GM18499 (cell line): ENCODE results near the gene CLK3.
"Not testable (repeated sequence)": the region's sequence is repeated elsewhere in the genome, so short reads cannot be mapped to it uniquely, and the experiment has no call there.

Experiments
- ATAC-seq: cut with Tn5 transposase; IDR thresholded peaks from one replicate; pipeline ENCODE4 v1.9.1; 2021; ENCODE audit warnings: moderate number of reproducible peaks; ENCODE audit not compliant: insufficient read depth, unreplicated experiment

The CLK3 gene

GRCh38 chr15:74619916-74620635 lies 4.4 kb downstream of the CLK3 start:
- no peak for ATAC-seq

- no peak for ATAC-seq
These were observed 5.3 kb downstream of the CLK3 start for GRCh38 chr15:74620636-74621545.

- ATAC-seq = no peak
These were observed 5.9 kb downstream of the CLK3 start for GRCh38 chr15:74621546-74621920.

- ATAC-seq = no peak
These were observed 6.3 kb downstream of the CLK3 start for GRCh38 chr15:74621936-74622335.

GRCh38 chr15:74622758-74623157 lies 7.1 kb downstream of the CLK3 start:
- no peak for ATAC-seq

DNA sequence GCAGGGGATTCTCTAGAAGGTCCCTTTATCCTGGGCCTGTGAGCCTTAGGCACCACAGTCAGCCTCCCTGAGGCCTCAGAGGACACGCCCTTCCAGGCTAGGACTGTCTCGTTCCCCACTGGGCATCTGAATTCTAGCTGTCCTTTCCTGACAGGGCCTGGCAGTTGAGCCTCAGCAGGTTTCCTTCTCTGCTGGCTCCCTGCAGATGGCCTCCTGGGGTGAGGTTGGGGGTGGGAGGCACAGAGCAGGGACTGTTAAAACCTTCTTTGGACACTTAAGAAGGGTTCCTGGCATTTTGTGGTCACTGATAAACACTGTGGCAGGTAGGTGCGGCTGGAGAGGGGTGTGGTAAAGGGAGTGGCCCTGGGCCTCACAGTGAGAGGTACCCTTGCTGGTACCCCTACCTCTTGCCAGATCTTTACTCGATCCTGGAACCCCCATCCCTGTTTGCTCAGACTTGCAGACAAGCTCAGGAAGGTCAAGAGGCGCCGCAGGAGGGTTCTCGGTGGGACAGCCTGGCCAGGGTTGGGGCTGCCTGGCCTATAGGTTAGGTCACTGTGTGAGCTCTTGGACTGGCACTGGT lies 8.5 kb downstream of the CLK3 start:
- ATAC-seq = no peak

DNA sequence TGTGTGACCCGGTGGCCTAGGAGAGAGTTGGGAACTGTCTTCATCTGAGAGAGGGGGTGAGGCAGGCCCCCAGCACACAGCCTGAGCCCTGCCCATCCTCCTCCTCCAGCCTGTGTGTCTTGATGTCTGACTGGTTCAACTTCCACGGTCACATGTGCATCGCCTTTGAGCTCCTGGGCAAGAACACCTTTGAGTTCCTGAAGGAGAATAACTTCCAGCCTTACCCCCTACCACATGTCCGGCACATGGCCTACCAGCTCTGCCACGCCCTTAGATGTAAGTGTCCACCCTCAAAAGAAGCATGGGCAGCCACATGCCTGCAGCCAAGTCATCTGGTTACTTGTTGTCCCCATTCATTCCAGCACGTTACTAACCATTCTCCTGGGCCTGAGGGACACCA lies 10.1 kb downstream of the CLK3 start:
- ATAC-seq = no peak

GRCh38 chr15:74626336-74626735 lies 10.7 kb downstream of the CLK3 start:
- no peak for ATAC-seq

DNA sequence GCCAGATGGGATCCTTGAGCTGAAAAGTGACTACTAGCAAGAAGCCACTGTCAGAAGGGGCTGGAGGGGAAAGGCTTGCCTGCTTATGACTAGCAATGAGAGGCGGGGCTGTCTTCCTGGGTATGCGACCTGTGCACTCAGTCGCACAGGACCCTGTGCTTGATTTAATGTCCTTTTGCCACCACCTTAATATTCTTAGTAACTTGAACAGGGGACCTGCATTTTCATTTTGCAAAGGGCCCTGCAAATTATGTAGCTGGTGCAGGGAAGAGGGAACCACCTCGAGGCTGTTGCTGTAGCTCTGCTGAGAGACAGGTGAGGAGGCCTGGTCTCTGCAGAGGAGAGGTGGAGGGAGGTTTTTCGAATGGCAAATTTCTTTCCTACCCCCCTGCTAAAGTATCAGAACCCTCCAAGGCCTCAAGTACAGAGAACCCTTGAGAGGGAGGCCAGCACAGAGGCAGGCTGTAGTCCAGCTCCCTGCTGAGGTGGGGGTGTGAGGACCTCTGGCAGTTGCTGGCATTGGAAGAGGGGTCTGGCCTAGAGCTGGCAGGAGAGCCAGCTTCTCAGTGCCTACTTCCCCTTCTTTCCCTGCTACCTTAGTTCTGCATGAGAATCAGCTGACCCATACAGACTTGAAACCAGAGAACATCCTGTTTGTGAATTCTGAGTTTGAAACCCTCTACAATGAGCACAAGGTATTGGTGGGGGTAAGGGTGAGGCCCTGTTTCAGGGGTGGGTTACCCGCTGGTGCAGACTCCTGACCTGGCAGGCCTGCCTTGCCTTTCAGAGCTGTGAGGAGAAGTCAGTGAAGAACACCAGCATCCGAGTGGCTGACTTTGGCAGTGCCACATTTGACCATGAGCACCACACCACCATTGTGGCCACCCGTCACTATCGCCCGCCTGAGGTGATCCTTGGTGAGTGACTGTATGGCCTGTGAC lies 11.4 kb downstream of the CLK3 start:
- no peak for ATAC-seq

DNA sequence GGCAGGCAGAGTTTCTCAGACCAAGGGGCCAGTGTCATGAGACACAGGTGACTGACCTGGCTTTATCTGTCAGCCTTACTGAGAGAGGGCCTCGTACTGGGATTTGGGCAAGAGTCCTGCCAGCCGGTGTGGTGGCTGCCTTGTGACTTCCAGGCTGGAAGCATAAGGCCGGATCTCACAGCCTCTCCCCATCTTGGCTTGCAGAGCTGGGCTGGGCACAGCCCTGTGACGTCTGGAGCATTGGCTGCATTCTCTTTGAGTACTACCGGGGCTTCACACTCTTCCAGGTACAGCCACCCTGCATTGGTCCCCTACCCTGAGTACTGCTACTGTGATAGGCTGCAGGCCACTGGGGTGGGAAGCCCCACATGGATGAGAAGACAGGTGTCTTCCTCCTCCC lies 12.1 kb downstream of the CLK3 start:
- no peak for ATAC-seq

DNA sequence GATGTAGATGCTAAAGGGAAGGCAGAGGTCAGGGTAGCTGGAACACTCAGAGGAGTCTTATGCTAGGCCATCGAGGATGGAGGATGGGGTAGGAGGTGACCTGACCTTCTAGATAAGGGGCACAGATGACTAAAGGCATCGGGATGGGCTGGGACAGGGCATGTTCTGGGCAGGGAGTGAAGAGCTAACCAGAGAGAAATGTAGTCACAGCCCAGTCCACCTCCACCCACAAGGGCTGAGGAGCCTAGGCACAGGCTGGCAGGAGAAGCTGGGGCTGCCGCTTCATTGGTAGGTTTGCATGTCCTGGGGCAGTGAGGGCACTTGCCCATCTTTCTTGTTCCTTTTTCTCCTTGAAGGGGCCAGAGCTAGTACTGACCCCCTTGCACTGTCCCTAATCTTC lies 12.6 kb downstream of the CLK3 start:
- ATAC-seq = no peak

DNA sequence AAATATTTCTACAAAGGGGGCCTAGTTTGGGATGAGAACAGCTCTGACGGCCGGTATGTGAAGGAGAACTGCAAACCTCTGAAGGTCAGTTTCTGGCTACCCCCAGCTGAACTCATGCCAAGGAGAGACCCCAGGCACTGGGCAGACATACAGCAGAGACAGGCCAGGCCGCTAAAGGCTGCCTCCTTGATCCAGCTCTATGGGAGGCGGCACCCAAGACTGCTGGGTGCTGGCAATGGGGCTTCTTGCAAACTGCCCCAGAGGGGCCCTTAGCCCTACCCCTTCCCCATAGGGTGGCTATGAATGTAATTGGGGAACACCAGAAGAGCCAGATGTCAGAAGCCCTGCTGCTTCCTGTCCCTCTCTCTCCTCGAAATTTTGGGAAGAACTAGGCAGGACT lies 13.3 kb downstream of the CLK3 start:
- ATAC-seq = no peak

GRCh38 chr15:74629696-74630095 lies 14.1 kb downstream of the CLK3 start:
- ATAC-seq = not testable (repeated sequence)

GRCh38 chr15:74630284-74631086 lies 14.8 kb downstream of the CLK3 start:
- no peak for ATAC-seq

DNA sequence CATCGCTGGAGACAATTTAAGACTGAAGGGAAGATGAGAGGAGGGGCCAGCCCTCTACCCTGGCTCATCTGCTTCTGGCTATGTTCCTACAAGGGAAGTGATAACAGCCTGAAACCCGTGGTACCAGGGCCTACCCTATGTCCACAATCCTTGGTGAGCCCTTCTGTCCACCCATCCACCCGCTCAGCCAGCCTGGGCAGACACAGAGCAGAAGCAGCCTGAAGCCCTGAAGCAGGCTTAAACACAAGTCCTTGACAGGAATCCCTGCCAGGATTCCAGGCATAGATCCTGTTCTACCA lies 15.4 kb downstream of the CLK3 start:
- no peak for ATAC-seq

- no peak for ATAC-seq
These were observed 15.8 kb downstream of the CLK3 start for GRCh38 chr15:74631408-74631807.

GRCh38 chr15:74631935-74632560 lies 16.4 kb downstream of the CLK3 start:
- no peak for ATAC-seq

DNA sequence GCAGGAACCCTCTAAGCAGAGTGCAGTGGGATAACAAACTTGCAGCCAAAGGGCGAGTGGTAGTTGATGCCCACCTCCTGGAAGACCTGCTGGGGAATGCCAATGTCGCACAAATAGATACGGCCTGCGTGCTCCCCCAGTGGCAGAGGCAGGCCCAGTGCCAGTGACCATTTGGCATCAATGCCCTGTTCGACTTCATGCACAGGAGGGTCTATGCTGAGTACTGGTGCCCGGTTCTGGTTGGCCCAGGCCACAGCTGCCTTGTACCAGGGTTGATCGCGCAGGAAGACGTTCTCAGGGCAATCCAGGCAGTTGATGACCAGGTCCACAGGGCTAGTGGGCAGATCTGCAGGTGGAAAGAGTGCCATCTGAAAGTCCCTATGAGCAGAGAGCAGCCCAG lies 17.0 kb downstream of the CLK3 start:
- no peak for ATAC-seq

GRCh38 chr15:74633781-74634180 lies 18.1 kb downstream of the CLK3 start:
- ATAC-seq = no peak
